ENCODE measurements around the gene TRPT1.

TRPT1 gene

GRCh38 chr11:64220798-64221197 lies 5.2 kb downstream of the TRPT1 start:
- Histone ChIP-seq H3K36me3 (ENCODE audit: insufficient read depth, low read length) (peaks cover 53% of the 10 kb centered on the region), H3K9me2 (ENCODE audit: low read depth, low read length) (no peaks in the 10 kb centered on the region), H2AFZ (ENCODE audit: low read length) (no peak overlapping the region), H3K4me2 (ENCODE audit: low read length) (no peak overlapping the region), H4K20me1 (ENCODE audit: insufficient read depth, low read length) (no peaks in the 10 kb centered on the region), H3K27ac (ENCODE audit: low read depth, low read length, poor library complexity, severe bottlenecking) (no peak overlapping the region), H3K4me1 (ENCODE audit: insufficient read depth, low read length, severe bottlenecking) (peaks cover 17% of the 10 kb centered on the region), H3K27me3 (ENCODE audit: insufficient read depth, low read length) (no peaks in the 10 kb centered on the region), H3K79me2 (ENCODE audit: insufficient read depth, low read length) (no peaks in the 10 kb centered on the region), H3F3A (ENCODE audit: insufficient read depth, low read length) (no peaks in the 10 kb centered on the region), H3K9ac (ENCODE audit: low read length) (no peak overlapping the region), H3K4me3 (ENCODE audit: low read depth, low read length, poor library complexity, severe bottlenecking) (no peak overlapping the region), H3K9me3 (ENCODE audit: low read length) (no peaks in the 10 kb centered on the region)
- TF ChIP-seq CTCF (IDR thresholded peaks at IDR 0.05; ENCODE audit: low read length): no peak
- TF ChIP-seq EZH2 (IDR thresholded peaks at IDR 0.05; ENCODE audit: borderline replicate concordance, low read length): no peak

- no peaks in the 10 kb centered on the region for H3K9me3 ChIP-seq (ENCODE audit: low read length)
- H3K4me2 ChIP-seq (ENCODE audit: low read length): no peak overlapping the region
- H3K9ac ChIP-seq (ENCODE audit: low read length): no peak overlapping the region
- no peak overlapping the region for H2AFZ ChIP-seq (ENCODE audit: low read length)
- TF ChIP-seq CTCF (IDR thresholded peaks at IDR 0.05; ENCODE audit: low read length) (no peak), EZH2 (IDR thresholded peaks at IDR 0.05; ENCODE audit: borderline replicate concordance, low read length) (no peak)
- no peak overlapping the region for H3K27ac ChIP-seq (ENCODE audit: low read depth, low read length, poor library complexity, severe bottlenecking)
- no peaks in the 10 kb centered on the region for H3K79me2 ChIP-seq (ENCODE audit: insufficient read depth, low read length)
- H3K27me3 ChIP-seq (ENCODE audit: insufficient read depth, low read length): no peaks in the 10 kb centered on the region
- H3K9me2 ChIP-seq (ENCODE audit: low read depth, low read length): no peaks in the 10 kb centered on the region
- H3F3A ChIP-seq (ENCODE audit: insufficient read depth, low read length): no peaks in the 10 kb centered on the region
- H3K4me3 ChIP-seq (ENCODE audit: low read depth, low read length, poor library complexity, severe bottlenecking): no peak overlapping the region
- peaks cover 53% of the 10 kb centered on the region for H3K36me3 ChIP-seq (ENCODE audit: insufficient read depth, low read length)
- peaks cover 12% of the 10 kb centered on the region for H3K4me1 ChIP-seq (ENCODE audit: insufficient read depth, low read length, severe bottlenecking)
- no peaks in the 10 kb centered on the region for H4K20me1 ChIP-seq (ENCODE audit: insufficient read depth, low read length)
Observed at GRCh38 chr11:64220271-64220670, 5.7 kb downstream of the TRPT1 start.

- Histone ChIP-seq H3K36me3 (ENCODE audit: insufficient read depth, low read length) (peaks cover 58% of the 10 kb centered on the region), H3K27ac (ENCODE audit: low read depth, low read length, poor library complexity, severe bottlenecking) (no peak overlapping the region), H3K9ac (ENCODE audit: low read length) (no peak overlapping the region), H3K4me2 (ENCODE audit: low read length) (no peak overlapping the region), H3K9me2 (ENCODE audit: low read depth, low read length) (no peaks in the 10 kb centered on the region), H3K27me3 (ENCODE audit: insufficient read depth, low read length) (no peaks in the 10 kb centered on the region), H3K9me3 (ENCODE audit: low read length) (no peaks in the 10 kb centered on the region), H4K20me1 (ENCODE audit: insufficient read depth, low read length) (no peaks in the 10 kb centered on the region), H3F3A (ENCODE audit: insufficient read depth, low read length) (no peaks in the 10 kb centered on the region), H3K79me2 (ENCODE audit: insufficient read depth, low read length) (no peaks in the 10 kb centered on the region), H3K4me1 (ENCODE audit: insufficient read depth, low read length, severe bottlenecking) (peaks cover 7% of the 10 kb centered on the region), H3K4me3 (ENCODE audit: low read depth, low read length, poor library complexity, severe bottlenecking) (no peak overlapping the region), H2AFZ (ENCODE audit: low read length) (no peak overlapping the region)
- TF ChIP-seq EZH2 (IDR thresholded peaks at IDR 0.05; ENCODE audit: borderline replicate concordance, low read length): no peak
- TF ChIP-seq CTCF (IDR thresholded peaks at IDR 0.05; ENCODE audit: low read length): no peak
Observed at GRCh38 chr11:64219755-64220154, 6.2 kb downstream of the TRPT1 start.
